AG04450 (cell line): ENCODE results near the gene CEACAM4. TPM values are rescaled to one million over a fixed set of nuclear protein-coding genes. Genes with fewer than 3 reads are reported as not detected.

Experiments used
- CTCF ChIA-PET: fragments of 300-600, 350-600 bp; formaldehyde crosslinking; extraction: SDS; loops from one replicate; lab custom pipeline; 2022; ENCODE audit warnings: antibody characterized with exemption, inconsistent platforms; lab: Charles Lee
- POLR2A ChIA-PET: fragments of 350-600 bp; formaldehyde crosslinking; extraction: SDS; loops from one replicate; lab custom pipeline; 2021; ENCODE audit warnings: antibody characterized with exemption, inconsistent platforms; lab: Yijun Ruan, JAX
- DNase-seq: peaks from one replicate; pipeline ENCODE4 v3.0.0-alpha.2; 2011; ENCODE audit warnings: low read depth, low spot score
- H3K27ac ChIP-seq: one replicate; pipeline ENCODE4 v1.5.1; 2012; ENCODE audit warnings: low read depth, low read length, control low read depth
- H3K27me3 ChIP-seq: one replicate; pipeline ENCODE4 v1.6.0; 2012; ENCODE audit warnings: low read length; ENCODE audit not compliant: control insufficient read depth, insufficient read depth
- H3K4me3 ChIP-seq: 2 replicates; pipeline ENCODE4 v1.5.1; 2011; ENCODE audit warnings: mild to moderate bottlenecking, low read depth, low read length, control low read depth
- H3K9me3 ChIP-seq: 2 replicates; pipeline ENCODE4 v1.5.1; 2012; ENCODE audit warnings: low read length; ENCODE audit not compliant: control insufficient read depth, insufficient read depth
- CTCF ChIP-seq: IDR thresholded peaks from 2 replicates; pipeline ENCODE4 v1.5.1; 2011; ENCODE audit warnings: low read depth, low read length, control low read depth, inconsistent platforms
- polyA plus RNA-seq: library from polyadenylated mRNA; depleted of rRNA; stranded (reverse); fragments of >200 nt; gene quantifications from 2 replicates; pipeline ENCODE4 v1.2.3, GENCODE V29; 2011

The CEACAM4 gene
- polyA plus RNA-seq, 1 experiment: not detected

GRCh38 chr19:41615207-41615606 lies 11.7 kb downstream of the CEACAM4 start:
- H3K9me3 ChIP-seq: no peaks in the 10 kb centered on the region
- no peak overlapping the region for H3K4me3 ChIP-seq
- no peak for TF ChIP-seq CTCF
- no peaks in the 10 kb centered on the region for H3K27me3 ChIP-seq
- no peak overlapping the region for H3K27ac ChIP-seq
- ChIA-PET CTCF (no interaction called here), POLR2A (no interaction called here)
- DNase-seq: no peak

- no peaks in the 10 kb centered on the region for H3K27me3 ChIP-seq
- ChIA-PET POLR2A (no interaction called here), CTCF (no interaction called here)
- DNase-seq: no peak
- no peak overlapping the region for H3K4me3 ChIP-seq
- no peak for TF ChIP-seq CTCF
- H3K27ac ChIP-seq: no peak overlapping the region
- H3K9me3 ChIP-seq: no peaks in the 10 kb centered on the region
Observed at GRCh38 chr19:41612483-41612882, 14.4 kb downstream of the CEACAM4 start.

GRCh38 chr19:41610789-41611188 lies 16.1 kb downstream of the CEACAM4 start:
- Histone ChIP-seq H3K27ac (no peak overlapping the region), H3K9me3 (no peaks in the 10 kb centered on the region), H3K27me3 (no peaks in the 10 kb centered on the region), H3K4me3 (no peak overlapping the region)
- TF ChIP-seq CTCF: no peak
- DNase-seq: no peak
- POLR2A ChIA-PET: no interaction called here
- CTCF ChIA-PET: no interaction called here

- H3K27ac ChIP-seq: no peak overlapping the region
- DNase-seq: no peak
- H3K27me3 ChIP-seq: no peaks in the 10 kb centered on the region
- H3K4me3 ChIP-seq: no peak overlapping the region
- ChIA-PET CTCF (interaction anchor here (1.5 kb wide), 1 partner anchor 10 kb away, joined by 4 read pairs; no protein-coding TSS in a partner anchor), POLR2A (no interaction called here)
- TF ChIP-seq CTCF: no peak
- H3K9me3 ChIP-seq: no peaks in the 10 kb centered on the region
Observed at GRCh38 chr19:41607668-41608067, 19.2 kb downstream of the CEACAM4 start.

- no peak for DNase-seq
- H3K27me3 ChIP-seq: peaks cover 3% of the 10 kb centered on the region
- ChIA-PET CTCF (no interaction called here), POLR2A (no interaction called here)
- H3K27ac ChIP-seq: no peak overlapping the region
- TF ChIP-seq CTCF: no peak
- no peaks in the 10 kb centered on the region; the same call in 1 of the 2 replicates for H3K9me3 ChIP-seq
- no peak overlapping the region for H3K4me3 ChIP-seq
Observed at GRCh38 chr19:41606215-41606837, 20.5 kb downstream of the CEACAM4 start.
